Activated T-helper 9 cell treated with anti-CD3 and anti-CD28 coated beads, Interleukin-2, amount 50 U/mL, for 16 hours (primary cell): ENCODE measurements around the gene C4orf54.

Experiments used
- DNase-seq: peaks from one replicate; pipeline ENCODE4 v3.0.0-alpha.2; 2020; ENCODE audit warnings: low read depth

Gene C4orf54

GRCh38 chr4:99622341-99622740 lies 35.3 kb downstream of the C4orf54 start:
- no peak for DNase-seq

DNA sequence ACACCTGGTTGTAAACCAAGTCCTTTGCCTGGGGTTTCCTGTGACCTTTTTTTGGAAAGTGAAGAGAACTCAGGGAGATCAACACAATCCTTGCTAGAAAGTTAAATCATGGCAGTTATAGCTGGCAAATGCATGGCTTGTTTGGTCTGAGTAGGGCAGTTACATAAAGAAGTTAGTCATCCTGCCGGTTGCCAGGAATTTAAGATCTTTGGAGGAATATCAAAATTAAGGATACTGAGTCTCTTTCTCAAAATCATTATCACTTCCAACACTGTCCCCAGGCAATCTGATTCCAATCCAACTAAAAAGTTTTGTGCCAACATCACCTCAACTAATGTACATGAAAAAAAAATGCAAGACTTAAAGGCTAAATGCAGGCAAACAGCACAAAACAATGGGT lies 40.3 kb downstream of the C4orf54 start:
- no peak for DNase-seq

- no peak for DNase-seq
These were observed 42.3 kb downstream of the C4orf54 start for GRCh38 chr4:99615170-99615820.

GRCh38 chr4:99614491-99614890 lies 43.1 kb downstream of the C4orf54 start:
- no peak for DNase-seq

- no peak for DNase-seq
These were observed 44.9 kb downstream of the C4orf54 start for GRCh38 chr4:99612704-99613103.

DNA sequence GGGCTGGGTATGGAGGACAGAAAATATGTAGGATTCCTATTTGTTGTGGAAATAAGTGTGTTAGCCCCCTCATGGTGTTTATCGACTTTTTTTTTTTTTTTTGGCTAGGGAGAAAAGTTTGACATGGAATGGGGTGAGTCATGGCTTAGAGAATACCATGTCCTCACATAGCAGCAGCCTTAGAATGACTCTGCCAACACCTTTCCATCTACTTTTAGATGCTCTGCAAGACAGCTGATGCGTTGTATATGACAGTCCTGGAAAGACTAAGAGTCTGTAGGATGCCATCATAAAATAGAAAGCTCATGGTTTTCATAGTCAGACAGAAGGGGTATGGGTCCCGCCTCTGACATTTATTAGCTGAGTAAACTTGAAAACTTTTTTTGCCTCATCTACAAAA lies 45.3 kb downstream of the C4orf54 start:
- DNase-seq = no peak

- DNase-seq = no peak
These were observed 46.9 kb downstream of the C4orf54 start for GRCh38 chr4:99610605-99611175.

DNA sequence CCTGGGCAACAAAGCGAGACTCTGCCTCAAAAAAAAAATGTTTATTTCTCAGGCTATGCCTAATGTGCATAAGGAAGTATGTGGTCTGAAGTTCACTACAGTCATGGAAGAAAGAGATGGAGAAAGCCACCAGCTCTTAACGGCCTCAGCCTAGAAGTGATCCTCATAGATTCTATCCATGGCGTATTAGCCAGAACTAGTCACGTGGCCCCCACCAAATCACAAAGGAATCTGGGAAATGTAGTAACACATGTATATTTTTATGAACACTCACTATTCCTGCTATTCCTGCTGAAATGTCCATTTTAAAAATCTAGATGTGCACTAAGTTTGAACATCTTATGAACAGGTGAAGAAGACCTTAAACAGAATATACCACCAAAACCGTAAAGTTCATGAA lies 49.2 kb downstream of the C4orf54 start:
- no peak for DNase-seq
